Gastrocnemius medialis (tissue), 4 donors: ENCODE data around the gene WNT11. TPM values are rescaled to one million over a fixed set of nuclear protein-coding genes. Genes with fewer than 3 reads are reported as not detected.
A peak's percentile ranks its signal among the peaks of the same experiment; 100 is the strongest.

Experiments
- ATAC-seq, 2 donors: fragments of 150-250 bp; one replicate each; pipeline ENCODE4 v1.9.1; 2016
- DNase-seq, 2 donors: peaks; one replicate each; pipeline ENCODE4 v3.0.0-alpha.2; 2019
- H3K27ac ChIP-seq, 4 donors: fragments of 200-600 bp; sonication (generic); 1 replicate in 1 of 4; 2 replicates in 3 of 4; pipeline ENCODE4 v1.5.1; 2016 to 2018; ENCODE audit warnings: mild to moderate bottlenecking in 2 of 4, moderate library complexity in 1 of 4
- H3K27me3 ChIP-seq, 3 donors: fragments of 200-600 bp; sonication (generic) in 2 of 3; 1 replicate in 1 of 3; 2 replicates in 2 of 3; pipeline versions ENCODE4 v1.5.1 to v1.6.0; 2016 to 2019; ENCODE audit warnings: mild to moderate bottlenecking in 1 of 3, moderate library complexity in 1 of 3
- H3K36me3 ChIP-seq, 2 donors: fragments of 200-600 bp; sonication (generic) in 1 of 2; one replicate each; pipeline ENCODE4 v1.5.1; 2017 to 2018
- H3K4me1 ChIP-seq, 2 donors: fragments of 200-600 bp; sonication (generic) in 1 of 2; one replicate each; pipeline ENCODE4 v1.5.1; 2016 to 2017; ENCODE audit warnings: mild to moderate bottlenecking in 2 of 2
- H3K4me3 ChIP-seq, 4 donors: fragments of 200-600 bp; sonication (generic) in 3 of 4; 1 replicate in 1 of 4; 2 replicates in 3 of 4; pipeline ENCODE4 v1.5.1; 2016 to 2019; ENCODE audit warnings: mild to moderate bottlenecking in 2 of 4
- H3K9me3 ChIP-seq, 3 donors: fragments of 200-600 bp; sonication (generic) in 2 of 3; 1 replicate in 1 of 3; 2 replicates in 2 of 3; pipeline ENCODE4 v1.5.1; 2016 to 2019
- POLR2A ChIP-seq, 2 donors: fragments of 450-650 bp; IDR thresholded peaks; one replicate each; pipeline ENCODE4 v1.6.1; 2017; ENCODE audit warnings: antibody characterized with exemption in 2 of 2, mild to moderate bottlenecking in 2 of 2, moderate library complexity in 2 of 2
- in situ Hi-C, 4 donors: fragments of 200-750 bp; cut with MboI; loops; one replicate each; pipeline versions ENCODE4 v1.15.0 to v1.8.0; 2017; ENCODE audit warnings: low sequenced_read_pairs in 4 of 4
- intact Hi-C: fragments of 100-400 bp; cut with DNase I; formaldehyde crosslinking; loops from one replicate; pipeline ENCODE4 v1.15.1; 2023; ENCODE audit warnings: low total_unique reads
- total RNA-seq, 4 donors: library from RNA; depleted of rRNA; stranded (reverse); fragments of >200 nt; gene quantifications; one replicate each; pipeline versions ENCODE4 v1.1.0 to v1.2.3, GENCODE V29; 2016
- TF ChIP-seq, protein P1 (sequence below), 5 experiments: fragments of 450-650 bp in 3 of 5; fragments of 200-600 bp in 2 of 5; sonication (generic) in 2 of 5; IDR thresholded peaks in 4 of 5; conservative IDR thresholded peaks in 1 of 5; 1 replicate in 4 of 5; 2 replicates in 1 of 5; pipeline ENCODE4 v1.5.1; 2016 to 2019; ENCODE audit warnings: antibody characterized with exemption in 5 of 5, mild to moderate bottlenecking in 3 of 5, moderate library complexity in 3 of 5

The WNT11 gene
- total RNA-seq, 4 donors from 2014 or later: 2.9 to 6.5 (median 4.0) TPM

DNA sequence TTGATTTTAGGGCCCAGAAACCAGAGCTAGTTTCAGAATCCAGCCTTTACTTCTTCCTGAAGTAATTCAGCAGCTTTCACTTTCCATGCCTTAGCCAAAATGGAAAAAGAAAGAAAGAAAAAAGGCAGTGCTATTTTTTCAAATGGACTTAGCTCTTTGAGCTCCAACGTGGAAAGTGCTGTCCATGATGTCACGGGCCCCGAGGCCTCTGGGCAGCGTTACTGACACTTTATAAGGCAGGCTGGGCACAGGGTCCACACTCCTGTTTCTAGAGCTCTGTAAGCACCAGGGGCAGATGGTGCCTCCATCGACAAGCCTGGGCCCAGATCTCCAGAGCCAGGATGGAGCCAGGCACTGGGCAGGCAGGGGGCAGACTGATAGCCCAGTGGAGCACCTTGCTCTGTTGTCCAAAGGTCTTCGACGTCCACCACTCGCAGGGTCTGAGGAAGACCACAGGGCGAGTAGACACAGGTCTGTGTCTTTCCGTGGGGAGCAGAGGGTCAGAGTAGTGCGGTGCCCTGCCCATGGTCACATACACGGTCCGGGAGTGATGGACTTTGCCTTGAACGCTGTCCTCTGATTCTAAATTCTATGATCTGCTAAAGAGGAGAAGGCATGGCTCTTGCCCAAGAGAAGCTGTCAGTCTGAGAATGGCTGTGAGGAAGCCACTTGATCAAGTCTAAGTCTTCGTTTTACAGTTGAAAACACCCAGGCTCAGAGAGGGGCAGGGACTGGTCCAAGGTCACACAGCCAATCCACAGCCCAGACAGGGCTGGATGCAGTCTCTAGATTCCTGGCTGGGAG lies 22.0 kb upstream of the WNT11 start:
- no peak for ATAC-seq
- Histone ChIP-seq H3K4me3 (no peak overlapping the region), H3K9me3 (no peaks in the 10 kb centered on the region), H3K27ac (peak overlapping the region in 1 of 4 donors; percentile 8), H3K36me3 (no peaks in the 10 kb centered on the region), H3K4me1 (peaks cover 16 to 20% of the 10 kb centered on the region in 2 donors), H3K27me3 (no peaks in the 10 kb centered on the region)
- no peak for TF ChIP-seq POLR2A (IDR thresholded peaks at IDR 0.05)
- TF ChIP-seq, protein P1, sequence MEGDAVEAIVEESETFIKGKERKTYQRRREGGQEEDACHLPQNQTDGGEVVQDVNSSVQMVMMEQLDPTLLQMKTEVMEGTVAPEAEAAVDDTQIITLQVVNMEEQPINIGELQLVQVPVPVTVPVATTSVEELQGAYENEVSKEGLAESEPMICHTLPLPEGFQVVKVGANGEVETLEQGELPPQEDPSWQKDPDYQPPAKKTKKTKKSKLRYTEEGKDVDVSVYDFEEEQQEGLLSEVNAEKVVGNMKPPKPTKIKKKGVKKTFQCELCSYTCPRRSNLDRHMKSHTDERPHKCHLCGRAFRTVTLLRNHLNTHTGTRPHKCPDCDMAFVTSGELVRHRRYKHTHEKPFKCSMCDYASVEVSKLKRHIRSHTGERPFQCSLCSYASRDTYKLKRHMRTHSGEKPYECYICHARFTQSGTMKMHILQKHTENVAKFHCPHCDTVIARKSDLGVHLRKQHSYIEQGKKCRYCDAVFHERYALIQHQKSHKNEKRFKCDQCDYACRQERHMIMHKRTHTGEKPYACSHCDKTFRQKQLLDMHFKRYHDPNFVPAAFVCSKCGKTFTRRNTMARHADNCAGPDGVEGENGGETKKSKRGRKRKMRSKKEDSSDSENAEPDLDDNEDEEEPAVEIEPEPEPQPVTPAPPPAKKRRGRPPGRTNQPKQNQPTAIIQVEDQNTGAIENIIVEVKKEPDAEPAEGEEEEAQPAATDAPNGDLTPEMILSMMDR (IDR thresholded peaks at IDR 0.05 in 4 of 5, conservative IDR thresholded peaks at IDR 0.05 in 1 of 5): no peak
- DNase-seq: no peak
- in situ Hi-C loops (no loop called here), intact Hi-C loops (no loop called here)

DNA sequence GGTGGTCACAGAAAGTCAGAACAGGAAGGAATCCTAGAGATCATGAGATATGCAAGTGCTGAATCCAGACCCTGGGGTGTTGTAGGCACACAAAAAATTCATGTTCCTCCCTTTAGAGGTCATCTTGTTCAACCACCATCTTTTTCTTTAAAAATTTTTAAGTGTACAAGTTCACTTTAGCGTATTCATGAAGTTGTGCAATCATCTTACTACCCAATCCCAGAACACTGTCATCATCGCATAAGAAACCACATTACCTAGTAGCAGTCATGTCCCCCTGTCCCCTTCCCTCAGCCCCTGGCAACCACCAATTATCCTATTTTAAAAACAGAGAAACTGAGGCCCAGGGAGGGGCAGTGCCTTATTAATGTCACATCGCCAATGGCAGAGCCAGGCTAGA lies 20.3 kb upstream of the WNT11 start:
- no peak overlapping the region for H3K4me3 ChIP-seq
- TF ChIP-seq, protein P1 (IDR thresholded peaks at IDR 0.05 in 4 of 5, conservative IDR thresholded peaks at IDR 0.05 in 1 of 5): no peak
- TF ChIP-seq POLR2A (IDR thresholded peaks at IDR 0.05): no peak
- ATAC-seq: no peak
- H3K27ac ChIP-seq: peak overlapping the region in 3 of 4 donors; percentile 79 to 84 (median 82)
- no peaks in the 10 kb centered on the region for H3K9me3 ChIP-seq
- no peak for DNase-seq
- H3K36me3 ChIP-seq: no peaks in the 10 kb centered on the region
- intact Hi-C loops: no loop called here
- H3K4me1 ChIP-seq: peaks cover 16 to 20% of the 10 kb centered on the region in 2 donors
- in situ Hi-C loops: no loop called here
- no peaks in the 10 kb centered on the region for H3K27me3 ChIP-seq

DNA sequence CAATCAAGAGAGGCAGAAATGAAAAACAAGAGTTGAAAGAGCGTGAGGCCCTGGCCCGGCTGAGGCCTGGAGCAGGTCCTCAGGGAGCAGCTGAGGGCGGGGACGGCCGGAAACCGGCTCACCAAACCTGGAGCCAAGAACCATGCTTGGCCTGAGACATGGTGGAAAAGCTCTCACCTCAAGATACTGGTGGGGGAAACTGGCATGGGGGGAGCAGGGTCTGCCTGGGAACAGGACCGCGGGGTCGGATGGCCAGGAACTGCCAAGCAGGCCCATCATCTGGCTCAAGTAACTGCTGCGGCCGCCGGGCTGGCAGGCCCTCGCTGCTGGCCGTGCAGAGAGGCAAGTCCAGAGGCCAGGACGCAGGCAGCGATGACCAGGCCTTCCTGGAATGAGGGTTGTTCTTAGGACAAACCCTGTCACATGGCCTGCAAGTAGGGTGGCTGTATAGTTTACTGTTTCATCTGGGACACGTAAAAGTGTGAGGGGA lies 18.9 kb upstream of the WNT11 start:
- TF ChIP-seq, protein P1 (IDR thresholded peaks at IDR 0.05 in 4 of 5, conservative IDR thresholded peaks at IDR 0.05 in 1 of 5): no peak
- TF ChIP-seq POLR2A (IDR thresholded peaks at IDR 0.05): no peak
- DNase-seq (peak; percentile 56 to 79), ATAC-seq (peak; percentile 93 to 97)
- peaks cover 16 to 20% of the 10 kb centered on the region in 2 donors for H3K4me1 ChIP-seq
- peak overlapping the region in 1 of 4 donors; percentile 19 for H3K4me3 ChIP-seq
- in situ Hi-C loops: no loop called here
- H3K27me3 ChIP-seq: no peaks in the 10 kb centered on the region
- peak overlapping the region; percentile 79 to 85 (median 83) for H3K27ac ChIP-seq
- intact Hi-C loops: loop anchor here (1.0 kb wide), 1 partner anchor 16 kb away; no protein-coding TSS in a partner anchor
- H3K9me3 ChIP-seq: no peaks in the 10 kb centered on the region
- no peaks in the 10 kb centered on the region for H3K36me3 ChIP-seq

GRCh38 chr11:76224461-76225121 lies 18.3 kb upstream of the WNT11 start:
- DNase-seq (no peak), ATAC-seq (no peak)
- TF ChIP-seq, protein P1 (IDR thresholded peaks at IDR 0.05 in 4 of 5, conservative IDR thresholded peaks at IDR 0.05 in 1 of 5): no peak
- no peak for TF ChIP-seq POLR2A (IDR thresholded peaks at IDR 0.05)
- Histone ChIP-seq H3K36me3 (no peaks in the 10 kb centered on the region), H3K27me3 (no peaks in the 10 kb centered on the region), H3K9me3 (no peaks in the 10 kb centered on the region), H3K4me1 (peaks cover 16 to 20% of the 10 kb centered on the region in 2 donors), H3K27ac (peak overlapping the region; percentile 79 to 85 (median 83)), H3K4me3 (peak overlapping the region in 1 of 4 donors; percentile 19)
- in situ Hi-C loops: no loop called here
- intact Hi-C loops: loop anchor here (1.0 kb wide), 1 partner anchor 15 kb away; no protein-coding TSS in a partner anchor
